ENCODE data around the gene PRKCSH. TPM values are rescaled to one million over a fixed set of nuclear protein-coding genes. Genes with fewer than 3 reads are reported as not detected.

The PRKCSH gene
- polyA plus RNA-seq, 1 experiment = 348 TPM

GRCh38 chr19:11437955-11438354 is 2.5 kb downstream of the PRKCSH start:
- H3K4me3 ChIP-seq (ENCODE audit: low read depth, low read length) = no peak overlapping the region
- ChIA-PET CTCF (interaction anchor here (1.4 to 1.7 kb wide), 2 partner anchors 10 to 144 kb away, joined by 3 to 4 read pairs; no protein-coding TSS in a partner anchor), POLR2A (no interaction called here)
- H3K36me3 ChIP-seq (ENCODE audit: control insufficient read depth, insufficient read depth, low read length) = peaks cover 22% of the 10 kb centered on the region
- no peak for TF ChIP-seq CTCF (IDR thresholded peaks at IDR 0.05; ENCODE audit: insufficient read depth, low read depth, low read length)
- DNase-seq (ENCODE audit: low read depth) = no peak
- no peaks in the 10 kb centered on the region for H3K27me3 ChIP-seq (ENCODE audit: control insufficient read depth, insufficient read depth, low read length)

GRCh38 chr19:11444059-11444458 is 8.6 kb downstream of the PRKCSH start:
- H3K36me3 ChIP-seq (ENCODE audit: control insufficient read depth, insufficient read depth, low read length) = peaks cover 36% of the 10 kb centered on the region
- no peak for DNase-seq (ENCODE audit: low read depth)
- ChIA-PET POLR2A (no interaction called here), CTCF (interaction anchor here (1.0 to 4.0 kb wide), 3 partner anchors 9 to 158 kb away, joined by 3 to 20 read pairs (median 4); partner anchors contain the start of genes ODAD3 and PRKCSH)
- H3K27me3 ChIP-seq (ENCODE audit: control insufficient read depth, insufficient read depth, low read length) = no peaks in the 10 kb centered on the region
- no peak overlapping the region for H3K4me3 ChIP-seq (ENCODE audit: low read depth, low read length)
- no peak for TF ChIP-seq CTCF (IDR thresholded peaks at IDR 0.05; ENCODE audit: insufficient read depth, low read depth, low read length)

- CTCF ChIA-PET = interaction anchor here (0.6 to 1.9 kb wide), 7 partner anchors 10 to 159 kb away, joined by 3 to 16 read pairs (median 6); partner anchors contain the start of gene EPOR
- Histone ChIP-seq H3K27me3 (ENCODE audit: control insufficient read depth, insufficient read depth, low read length) (no peaks in the 10 kb centered on the region), H3K36me3 (ENCODE audit: control insufficient read depth, insufficient read depth, low read length) (peaks cover 38% of the 10 kb centered on the region), H3K4me3 (ENCODE audit: low read depth, low read length) (no peak overlapping the region)
- TF ChIP-seq CTCF (IDR thresholded peaks at IDR 0.05; ENCODE audit: insufficient read depth, low read depth, low read length) = no peak
- DNase-seq (ENCODE audit: low read depth) = no peak
- POLR2A ChIA-PET = no interaction called here
Observed at GRCh38 chr19:11445141-11445540, 9.7 kb downstream of the PRKCSH start.

- ChIA-PET POLR2A (no interaction called here), CTCF (interaction anchor here (0.7 to 1.9 kb wide), 8 partner anchors 9 to 180 kb away, joined by 3 to 16 read pairs (median 5); partner anchors contain the start of gene EPOR)
- Histone ChIP-seq H3K4me3 (ENCODE audit: low read depth, low read length) (no peak overlapping the region), H3K27me3 (ENCODE audit: control insufficient read depth, insufficient read depth, low read length) (no peaks in the 10 kb centered on the region), H3K36me3 (ENCODE audit: control insufficient read depth, insufficient read depth, low read length) (peaks cover 32% of the 10 kb centered on the region)
- no peak for TF ChIP-seq CTCF (IDR thresholded peaks at IDR 0.05; ENCODE audit: insufficient read depth, low read depth, low read length)
- DNase-seq (ENCODE audit: low read depth) = no peak
Observed at GRCh38 chr19:11446271-11446651, 10.8 kb downstream of the PRKCSH start.

GRCh38 chr19:11446652-11447301 is 11.3 kb downstream of the PRKCSH start:
- ChIA-PET CTCF (interaction anchor here (0.6 to 1.9 kb wide), 10 partner anchors 8 to 203 kb away, joined by 3 to 16 read pairs (median 4); partner anchors contain the start of gene EPOR), POLR2A (no interaction called here)
- no peak for DNase-seq (ENCODE audit: low read depth)
- Histone ChIP-seq H3K4me3 (ENCODE audit: low read depth, low read length) (no peak overlapping the region), H3K27me3 (ENCODE audit: control insufficient read depth, insufficient read depth, low read length) (no peaks in the 10 kb centered on the region), H3K36me3 (ENCODE audit: control insufficient read depth, insufficient read depth, low read length) (peaks cover 29% of the 10 kb centered on the region)
- TF ChIP-seq CTCF (IDR thresholded peaks at IDR 0.05; ENCODE audit: insufficient read depth, low read depth, low read length) = peak; percentile 80

Data from BJ (cell line).